Measurements from ENCODE around the gene GRM5.
"Not testable (repeated sequence)": the region's sequence is repeated elsewhere in the genome, so short reads cannot be mapped to it uniquely, and the experiment has no call there.

The GRM5 gene

DNA sequence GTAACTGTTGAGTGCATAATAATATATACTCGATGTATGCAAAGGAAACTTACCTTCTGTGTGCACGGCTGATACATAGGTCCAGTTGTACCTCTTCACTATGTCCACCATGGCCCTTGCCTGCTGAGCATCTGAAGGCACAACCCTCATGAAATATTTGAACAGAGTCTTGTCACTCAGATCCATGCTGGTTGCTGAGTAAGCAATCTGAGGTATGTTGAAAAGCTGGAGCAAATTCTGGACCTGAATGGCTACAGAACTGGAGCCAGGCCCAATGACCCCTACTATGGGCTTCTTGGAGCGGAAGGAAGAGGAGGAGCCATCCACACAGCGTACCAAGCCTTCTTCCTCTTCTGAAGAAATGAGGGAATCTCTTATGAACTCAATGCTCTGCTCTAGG is 18.6 kb downstream of the GRM5 start:
- H3K27ac ChIP-seq (ENCODE audit: low read length); H3K27me3 ChIP-seq (ENCODE audit: low read depth, low read length); H3K9me3 ChIP-seq (ENCODE audit: control insufficient read depth in 1 of 2, low read length in 2 of 2); H3K36me3 ChIP-seq (ENCODE audit: control insufficient read depth in 1 of 2, insufficient read depth in 2 of 2, low read length in 2 of 2); H3K4me3 ChIP-seq (ENCODE audit: low read depth in 1 of 2, low read length in 2 of 2); H3K4me1 ChIP-seq (ENCODE audit: control insufficient read depth in 1 of 2, insufficient read depth in 2 of 2, low read length in 2 of 2): not testable (repeated sequence)

DNA sequence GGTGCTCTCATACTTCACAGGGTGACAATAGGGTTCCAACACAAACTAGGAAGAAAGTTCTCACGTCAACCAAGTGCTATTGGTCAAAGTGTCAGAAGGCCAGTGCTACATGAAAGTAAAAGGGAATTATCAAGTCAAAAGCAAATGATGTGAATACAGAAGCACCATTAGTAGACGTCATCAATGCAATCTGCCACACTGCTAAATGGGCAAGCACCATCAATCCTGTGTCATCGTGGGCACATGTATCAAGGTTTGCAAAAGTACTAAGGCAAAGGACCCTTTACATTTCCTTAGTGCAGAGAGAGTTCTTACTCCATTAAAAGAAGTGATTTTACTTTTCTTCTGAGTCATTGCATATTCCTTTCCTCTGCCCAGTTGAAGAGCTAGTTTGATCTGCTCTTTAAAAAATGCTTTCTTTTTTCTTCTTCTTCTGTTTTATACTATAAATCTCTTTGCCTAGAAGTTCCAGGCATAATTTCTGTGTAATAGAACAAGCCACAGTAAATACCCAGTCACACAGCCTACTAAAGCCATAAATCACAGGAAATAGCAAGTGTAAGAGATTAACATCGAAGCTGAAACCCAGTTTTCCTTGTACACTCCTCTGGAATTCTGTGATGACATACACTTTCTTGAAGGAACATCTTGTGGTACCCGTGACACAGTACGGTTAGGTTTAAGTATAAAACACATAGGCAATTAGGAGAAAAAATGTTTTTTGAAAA is 21.8 kb downstream of the GRM5 start:
- not testable (repeated sequence) for H3K27me3 ChIP-seq (ENCODE audit: low read depth, low read length); H3K36me3 ChIP-seq (ENCODE audit: control insufficient read depth in 1 of 2, insufficient read depth in 2 of 2, low read length in 2 of 2); H3K4me3 ChIP-seq (ENCODE audit: low read depth in 1 of 2, low read length in 2 of 2); H3K4me1 ChIP-seq (ENCODE audit: control insufficient read depth in 1 of 2, insufficient read depth in 2 of 2, low read length in 2 of 2); H3K27ac ChIP-seq (ENCODE audit: low read length); H3K9me3 ChIP-seq (ENCODE audit: control insufficient read depth in 1 of 2, low read length in 2 of 2)

DNA sequence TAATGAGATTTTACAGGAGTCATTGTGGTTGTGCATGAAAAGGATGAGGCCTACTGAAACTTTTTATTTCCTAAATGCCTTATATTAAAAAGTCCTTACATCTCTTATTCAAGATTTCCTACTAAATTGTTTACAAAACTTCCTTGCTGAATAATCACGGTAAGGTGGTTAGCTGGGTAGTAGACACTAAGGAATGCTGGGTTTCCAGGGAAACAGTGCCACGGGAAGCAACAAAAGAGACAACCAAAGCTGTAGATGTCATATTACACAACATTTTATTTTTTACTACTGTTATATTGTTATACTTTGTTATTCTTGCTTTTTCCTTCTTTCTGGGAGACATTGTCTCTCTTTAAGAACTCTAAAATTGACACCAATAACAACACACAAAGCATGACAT is 36.1 kb downstream of the GRM5 start:
- H3K4me1 ChIP-seq (ENCODE audit: control insufficient read depth in 1 of 2, insufficient read depth in 2 of 2, low read length in 2 of 2); H3K9me3 ChIP-seq (ENCODE audit: control insufficient read depth in 1 of 2, low read length in 2 of 2); H3K27me3 ChIP-seq (ENCODE audit: low read depth, low read length); H3K36me3 ChIP-seq (ENCODE audit: control insufficient read depth in 1 of 2, insufficient read depth in 2 of 2, low read length in 2 of 2); H3K27ac ChIP-seq (ENCODE audit: low read length); H3K4me3 ChIP-seq (ENCODE audit: low read depth in 1 of 2, low read length in 2 of 2): not testable (repeated sequence)

DNA sequence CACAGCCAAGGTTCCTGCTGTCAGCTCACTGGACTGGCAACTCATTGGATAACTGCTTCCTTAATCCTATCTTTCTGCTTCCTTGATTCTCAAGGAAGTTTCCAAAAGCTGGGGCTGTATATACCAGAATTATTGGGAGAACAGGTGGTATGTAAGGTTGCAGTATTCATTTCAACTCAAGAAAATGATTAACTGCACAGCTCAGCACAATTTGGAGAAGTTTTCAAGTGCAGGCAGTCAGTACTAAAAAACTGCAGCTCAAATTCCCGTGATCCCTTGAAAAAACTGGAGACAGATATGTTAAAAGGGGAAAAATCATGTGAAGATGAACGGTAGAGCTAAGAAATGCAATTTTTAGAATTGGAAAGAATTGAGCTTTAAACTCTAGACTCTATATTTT is 44.4 kb downstream of the GRM5 start:
- no peak overlapping the region for H3K27ac ChIP-seq (ENCODE audit: low read length)

DNA sequence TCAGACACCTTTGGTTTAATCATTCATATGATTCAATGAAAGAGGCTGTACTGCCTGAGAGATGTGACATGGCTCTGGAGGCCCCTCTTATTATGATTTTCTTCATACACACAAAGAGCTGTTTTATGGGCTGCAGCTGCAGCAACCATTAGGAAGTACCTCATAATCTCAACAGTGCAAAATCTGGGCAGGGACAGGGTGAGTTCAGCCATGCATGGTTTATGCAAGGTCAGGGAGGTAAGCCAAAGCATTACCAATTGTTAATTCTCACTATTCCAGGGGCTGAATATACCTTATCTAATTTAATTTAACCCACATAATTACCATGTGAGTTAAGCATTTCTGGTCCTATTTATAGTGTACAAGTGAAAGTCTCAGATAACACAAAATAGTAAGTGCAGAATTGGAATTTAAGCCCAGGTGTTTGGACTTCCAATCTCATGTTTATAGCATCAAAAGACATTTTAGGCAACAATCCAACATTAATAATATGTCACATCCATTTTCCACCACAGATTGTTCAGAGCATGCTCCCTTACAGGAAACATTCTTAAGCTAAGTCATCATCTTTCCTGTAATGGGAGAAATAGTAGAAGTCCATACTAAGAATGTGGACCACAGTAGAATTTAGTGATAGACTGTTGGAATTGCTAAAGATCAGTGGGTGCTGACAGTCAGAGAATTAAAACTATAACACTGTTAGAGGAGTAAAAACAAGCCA is 45.8 kb downstream of the GRM5 start:
- H3K27me3 ChIP-seq (ENCODE audit: low read depth, low read length); H3K9me3 ChIP-seq (ENCODE audit: control insufficient read depth in 1 of 2, low read length in 2 of 2); H3K4me1 ChIP-seq (ENCODE audit: control insufficient read depth in 1 of 2, insufficient read depth in 2 of 2, low read length in 2 of 2); H3K4me3 ChIP-seq (ENCODE audit: low read depth in 1 of 2, low read length in 2 of 2); H3K36me3 ChIP-seq (ENCODE audit: control insufficient read depth in 1 of 2, insufficient read depth in 2 of 2, low read length in 2 of 2); H3K27ac ChIP-seq (ENCODE audit: low read length): not testable (repeated sequence)

More for the DNA sequence above, 44.4 kb downstream of the GRM5 start:
- Histone ChIP-seq H3K36me3 (ENCODE audit: control insufficient read depth in 1 of 2, insufficient read depth in 2 of 2, low read length in 2 of 2) (no peaks in the 10 kb centered on the region), H3K27me3 (ENCODE audit: low read depth, low read length) (no peaks in the 10 kb centered on the region), H3K4me3 (ENCODE audit: low read depth in 1 of 2, low read length in 2 of 2) (no peak overlapping the region), H3K9me3 (ENCODE audit: control insufficient read depth in 1 of 2, low read length in 2 of 2) (no peaks in the 10 kb centered on the region), H3K4me1 (ENCODE audit: control insufficient read depth in 1 of 2, insufficient read depth in 2 of 2, low read length in 2 of 2) (no peaks in the 10 kb centered on the region)

DNA sequence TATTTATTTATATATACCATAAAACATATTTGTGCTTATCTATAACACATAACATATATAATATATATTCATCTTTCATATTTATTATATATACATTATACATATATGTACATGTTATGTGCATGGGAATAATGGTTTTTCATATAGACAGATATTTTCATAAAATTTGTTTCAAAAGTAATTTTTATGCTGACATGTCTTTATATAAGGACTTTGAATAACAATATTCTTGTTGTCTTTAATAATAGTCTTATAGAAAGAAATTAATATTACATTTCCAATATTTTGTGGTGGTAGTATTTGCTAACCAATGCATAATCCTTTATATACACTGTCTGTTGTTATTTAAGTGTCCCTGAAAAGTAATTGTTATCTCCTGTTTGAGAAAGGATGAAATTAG is 49.6 kb downstream of the GRM5 start:
- Histone ChIP-seq H3K4me3 (ENCODE audit: low read depth in 1 of 2, low read length in 2 of 2) (no peak overlapping the region), H3K9me3 (ENCODE audit: control insufficient read depth in 1 of 2, low read length in 2 of 2) (no peaks in the 10 kb centered on the region), H3K27me3 (ENCODE audit: low read depth, low read length) (no peaks in the 10 kb centered on the region), H3K4me1 (ENCODE audit: control insufficient read depth in 1 of 2, insufficient read depth in 2 of 2, low read length in 2 of 2) (no peaks in the 10 kb centered on the region), H3K27ac (ENCODE audit: low read length) (no peak overlapping the region), H3K36me3 (ENCODE audit: control insufficient read depth in 1 of 2, insufficient read depth in 2 of 2, low read length in 2 of 2) (no peaks in the 10 kb centered on the region)

DNA sequence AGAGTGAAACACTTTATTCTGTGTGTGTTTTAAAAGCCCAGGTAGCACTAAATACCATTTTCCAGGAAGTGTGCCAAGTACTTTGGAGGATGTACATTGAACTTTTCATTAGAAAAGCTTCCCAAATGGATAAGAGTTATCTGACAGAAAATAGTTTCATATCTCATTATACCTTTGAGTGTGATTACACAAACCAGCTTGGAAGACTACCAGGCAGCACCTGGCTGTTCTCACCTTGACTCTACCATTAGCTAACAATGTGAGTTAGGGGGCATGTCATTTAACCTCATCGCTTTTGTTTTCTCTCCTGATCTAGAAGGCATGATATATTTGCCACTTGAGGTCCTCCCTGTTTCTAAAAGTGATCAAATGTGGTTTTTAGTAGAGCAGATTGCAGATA is 50.2 kb downstream of the GRM5 start:
- H3K36me3 ChIP-seq (ENCODE audit: control insufficient read depth in 1 of 2, insufficient read depth in 2 of 2, low read length in 2 of 2): no peaks in the 10 kb centered on the region
- no peak overlapping the region for H3K27ac ChIP-seq (ENCODE audit: low read length)
- no peaks in the 10 kb centered on the region for H3K4me1 ChIP-seq (ENCODE audit: control insufficient read depth in 1 of 2, insufficient read depth in 2 of 2, low read length in 2 of 2)
- H3K4me3 ChIP-seq (ENCODE audit: low read depth in 1 of 2, low read length in 2 of 2): no peak overlapping the region
- no peaks in the 10 kb centered on the region for H3K27me3 ChIP-seq (ENCODE audit: low read depth, low read length)
- H3K9me3 ChIP-seq (ENCODE audit: control insufficient read depth in 1 of 2, low read length in 2 of 2): no peaks in the 10 kb centered on the region

DNA sequence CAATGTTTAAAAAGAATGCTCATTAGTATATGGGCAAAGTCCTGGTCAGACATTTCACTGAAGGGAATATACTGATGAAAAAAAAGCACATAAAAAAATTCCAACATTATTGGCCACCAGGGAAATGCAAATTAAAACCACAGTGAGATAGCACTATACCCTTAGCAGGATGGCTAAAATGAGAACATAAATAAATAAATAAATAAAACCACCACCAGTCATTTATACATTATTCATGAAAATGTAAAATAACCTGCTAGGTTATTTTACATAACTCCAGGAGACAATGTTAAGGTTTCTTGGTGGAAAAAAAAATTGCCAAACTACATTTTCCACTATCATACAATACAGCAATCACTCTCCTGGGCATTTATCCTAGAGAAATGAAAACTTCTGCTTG is 64.9 kb downstream of the GRM5 start:
- H3K27me3 ChIP-seq (ENCODE audit: low read depth, low read length); H3K27ac ChIP-seq (ENCODE audit: low read length); H3K4me3 ChIP-seq (ENCODE audit: low read depth in 1 of 2, low read length in 2 of 2); H3K36me3 ChIP-seq (ENCODE audit: control insufficient read depth in 1 of 2, insufficient read depth in 2 of 2, low read length in 2 of 2); H3K9me3 ChIP-seq (ENCODE audit: control insufficient read depth in 1 of 2, low read length in 2 of 2); H3K4me1 ChIP-seq (ENCODE audit: control insufficient read depth in 1 of 2, insufficient read depth in 2 of 2, low read length in 2 of 2): not testable (repeated sequence)

DNA sequence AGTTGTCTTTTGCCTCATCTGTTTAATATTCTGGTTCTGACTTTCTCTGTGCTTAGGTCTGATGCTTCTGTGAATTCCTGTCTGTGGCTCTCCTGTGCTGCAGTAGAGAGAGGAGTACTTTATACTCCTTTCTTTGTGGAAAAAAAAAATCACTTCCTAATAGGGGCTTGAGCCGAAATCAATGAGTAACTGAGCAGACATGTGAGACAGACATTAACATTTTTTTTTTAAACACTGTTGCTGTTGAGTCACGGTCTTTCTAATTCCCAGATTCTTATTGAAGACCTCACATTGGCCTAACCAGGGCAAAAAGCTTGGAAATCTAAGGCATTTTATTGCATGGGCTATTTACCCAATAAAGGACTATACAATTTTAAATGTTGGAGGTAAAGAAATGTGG is 86.1 kb downstream of the GRM5 start:
- Histone ChIP-seq H3K9me3 (ENCODE audit: control insufficient read depth in 1 of 2, low read length in 2 of 2) (no peaks in the 10 kb centered on the region), H3K27me3 (ENCODE audit: low read depth, low read length) (no peaks in the 10 kb centered on the region), H3K36me3 (ENCODE audit: control insufficient read depth in 1 of 2, insufficient read depth in 2 of 2, low read length in 2 of 2) (no peaks in the 10 kb centered on the region), H3K4me3 (ENCODE audit: low read depth in 1 of 2, low read length in 2 of 2) (no peak overlapping the region), H3K4me1 (ENCODE audit: control insufficient read depth in 1 of 2, insufficient read depth in 2 of 2, low read length in 2 of 2) (no peaks in the 10 kb centered on the region), H3K27ac (ENCODE audit: low read length) (no peak overlapping the region)

DNA sequence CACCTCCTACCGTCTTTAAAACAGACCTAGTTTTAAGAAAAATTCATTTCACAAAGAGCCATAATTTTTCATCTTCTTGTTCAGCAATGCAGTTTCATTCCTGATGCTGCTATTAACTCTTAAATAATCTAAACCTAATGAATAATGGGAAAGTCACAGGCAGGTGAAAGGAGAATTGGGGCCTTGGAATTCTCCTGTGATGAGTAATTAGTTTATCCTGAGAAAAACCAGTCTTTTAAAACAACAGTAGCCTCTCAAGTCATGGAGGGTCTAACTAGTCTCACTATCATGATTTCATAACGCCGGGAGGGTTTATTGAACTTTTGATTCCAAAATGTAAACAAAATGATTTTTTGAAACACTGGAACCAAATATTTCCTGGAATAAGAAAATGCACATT is 86.8 kb downstream of the GRM5 start:
- not testable (repeated sequence) for H3K4me3 ChIP-seq (ENCODE audit: low read depth in 1 of 2, low read length in 2 of 2); H3K36me3 ChIP-seq (ENCODE audit: control insufficient read depth in 1 of 2, insufficient read depth in 2 of 2, low read length in 2 of 2); H3K27me3 ChIP-seq (ENCODE audit: low read depth, low read length); H3K9me3 ChIP-seq (ENCODE audit: control insufficient read depth in 1 of 2, low read length in 2 of 2); H3K4me1 ChIP-seq (ENCODE audit: control insufficient read depth in 1 of 2, insufficient read depth in 2 of 2, low read length in 2 of 2); H3K27ac ChIP-seq (ENCODE audit: low read length)

DNA sequence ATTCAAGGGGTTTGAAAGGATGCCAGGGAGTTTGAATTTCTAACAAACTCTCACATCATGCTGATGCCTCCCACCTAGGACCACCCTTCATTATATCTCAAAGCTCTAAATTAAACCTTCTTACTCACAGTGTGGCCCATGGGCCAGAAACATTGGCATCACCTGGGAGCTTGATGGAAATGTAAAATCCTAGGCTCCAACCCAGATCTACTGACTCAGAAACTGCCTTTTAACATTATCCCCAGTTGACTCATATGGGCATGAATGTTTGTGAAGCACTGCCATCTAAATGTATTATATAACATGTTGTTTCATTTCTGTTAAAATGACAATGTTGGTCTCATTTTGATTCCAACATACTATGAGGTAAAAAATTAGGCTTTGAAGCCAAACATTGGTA is 90.3 kb downstream of the GRM5 start:
- H3K27ac ChIP-seq (ENCODE audit: low read length); H3K9me3 ChIP-seq (ENCODE audit: control insufficient read depth in 1 of 2, low read length in 2 of 2); H3K27me3 ChIP-seq (ENCODE audit: low read depth, low read length); H3K36me3 ChIP-seq (ENCODE audit: control insufficient read depth in 1 of 2, insufficient read depth in 2 of 2, low read length in 2 of 2); H3K4me3 ChIP-seq (ENCODE audit: low read depth in 1 of 2, low read length in 2 of 2); H3K4me1 ChIP-seq (ENCODE audit: control insufficient read depth in 1 of 2, insufficient read depth in 2 of 2, low read length in 2 of 2): not testable (repeated sequence)

DNA sequence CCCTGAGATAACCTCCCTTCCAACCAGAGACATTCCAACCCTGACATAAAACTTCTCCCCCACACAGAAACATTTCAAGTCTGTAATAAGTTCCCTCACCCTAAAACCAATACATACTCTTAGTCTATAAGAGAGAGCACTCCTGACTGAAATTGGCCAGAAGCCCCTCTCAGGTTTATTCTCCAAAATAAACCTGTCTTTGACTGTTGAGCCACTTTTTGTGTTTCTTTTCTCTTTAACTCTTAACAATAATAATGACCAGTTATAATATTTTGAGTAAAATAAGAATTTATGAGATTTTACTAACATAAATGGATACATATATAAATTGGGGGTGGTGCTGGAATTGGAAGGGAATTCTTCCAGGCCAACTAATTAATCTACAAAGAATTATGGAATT is 93.6 kb downstream of the GRM5 start:
- no peak overlapping the region for H3K4me3 ChIP-seq (ENCODE audit: low read depth in 1 of 2, low read length in 2 of 2)
- H3K36me3 ChIP-seq (ENCODE audit: control insufficient read depth in 1 of 2, insufficient read depth in 2 of 2, low read length in 2 of 2): no peaks in the 10 kb centered on the region
- no peaks in the 10 kb centered on the region for H3K4me1 ChIP-seq (ENCODE audit: control insufficient read depth in 1 of 2, insufficient read depth in 2 of 2, low read length in 2 of 2)
- no peak overlapping the region for H3K27ac ChIP-seq (ENCODE audit: low read length)
- no peaks in the 10 kb centered on the region for H3K27me3 ChIP-seq (ENCODE audit: low read depth, low read length)
- peaks cover 0 to 4% of the 10 kb centered on the region in 2 donors for H3K9me3 ChIP-seq (ENCODE audit: control insufficient read depth in 1 of 2, low read length in 2 of 2)

All from muscle layer of duodenum (tissue), 2 donors.